PC-9 (cell line): Measurements from ENCODE around the gene KRT3.

ENCODE experiments used
- CTCF ChIP-seq: fragments of 200-600 bp; sonication (generic); conservative IDR thresholded peaks from 2 replicates; pipeline ENCODE4 v1.6.1; 2017; ENCODE audit warnings: mixed run types, antibody characterized with exemption, mild to moderate bottlenecking, moderate library complexity
- EZH2 ChIP-seq: fragments of 200-600 bp; sonication (generic); IDR thresholded peaks from 2 replicates; pipeline ENCODE4 v1.8.0; 2017; ENCODE audit warnings: antibody characterized with exemption, low read depth

GRCh38 chr12:52767020-52767379 is 28.9 kb downstream of the KRT3 start:
- TF ChIP-seq CTCF (no peak), EZH2 (no peak)
